Natural killer cell treated with Interleukin-12 subunit alpha and Interleukin-12 subunit beta and Interleukin-15 and Interleukin-18, amount 100 ng/mL, for 72 hours (primary cell): ENCODE data around the gene ZNF705A. TPM values are rescaled to one million over a fixed set of nuclear protein-coding genes. Genes with fewer than 3 reads are reported as not detected.
"Not testable (repeated sequence)": the region's sequence is repeated elsewhere in the genome, so short reads cannot be mapped to it uniquely, and the experiment has no call there.

Experiments used
- ATAC-seq, 2 donors: fragments of 150-1000 bp; cut with Tn5 transposase in 1 of 2; sonication (Bioruptor Pico), chemical (Tn5 transposase) in 1 of 2; 2 replicates each; pipeline ENCODE4 v1.10.0; 2021
- DNase-seq: peaks from one replicate; pipeline ENCODE4 v3.0.0; 2022; ENCODE audit warnings: low spot score
- H3K27ac Mint-ChIP-seq, 2 donors: 1 replicate in 1 of 2; 2 replicates in 1 of 2; pipeline ENCODE4 v1.8.0; 2022; ENCODE audit warnings: mixed read lengths in 2 of 2, mild to moderate bottlenecking in 1 of 2, moderate library complexity in 1 of 2
- H3K27me3 Mint-ChIP-seq, 2 donors: 1 replicate in 1 of 2; 2 replicates in 1 of 2; pipeline ENCODE4 v1.8.0; 2022; ENCODE audit warnings: mixed read lengths in 2 of 2
- H3K36me3 Mint-ChIP-seq: one replicate; pipeline ENCODE4 v1.8.0; 2022; ENCODE audit warnings: mixed read lengths
- H3K4me1 Mint-ChIP-seq, 2 donors: 1 replicate in 1 of 2; 2 replicates in 1 of 2; pipeline ENCODE4 v1.8.0; 2022; ENCODE audit warnings: low read depth in 2 of 2, mixed read lengths in 2 of 2, mild to moderate bottlenecking in 1 of 2
- H3K4me3 Mint-ChIP-seq: one replicate; pipeline ENCODE4 v1.8.0; 2022; ENCODE audit warnings: mixed read lengths
- H3K9me3 Mint-ChIP-seq: 2 replicates; pipeline ENCODE4 v1.8.0; 2022; ENCODE audit warnings: mixed read lengths
- total RNA-seq, 2 donors: library from RNA; stranded (reverse); gene quantifications; one replicate each; pipeline ENCODE4 v1.2.3, GENCODE V29; 2022

The ZNF705A gene
- total RNA-seq, 2 donors from 2014 or later, result not detected

DNA sequence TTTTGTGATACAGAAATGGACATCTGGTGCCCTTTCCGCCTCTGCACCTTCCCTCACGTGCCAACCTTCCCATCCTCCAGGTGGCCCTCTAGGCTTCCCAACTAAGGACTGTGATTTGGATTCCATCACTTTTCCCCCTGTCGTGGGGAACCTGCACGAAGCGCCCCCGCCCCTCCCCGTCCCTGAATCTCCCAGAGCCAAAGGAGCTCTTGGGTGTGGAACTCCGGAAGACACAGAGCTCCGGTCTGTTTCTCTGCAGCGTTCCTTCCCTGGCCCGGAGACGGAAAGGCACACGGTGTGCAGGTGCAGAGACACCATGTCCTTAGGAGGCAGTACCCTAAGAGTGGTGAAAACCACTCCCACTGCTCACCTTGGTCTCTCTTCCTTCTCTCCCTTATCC lies 66.8 kb downstream of the ZNF705A start:
- H3K4me3 Mint-ChIP-seq, H3K36me3 Mint-ChIP-seq, H3K27me3 Mint-ChIP-seq: not testable (repeated sequence)

GRCh38 chr12:8224782-8225181 lies 68.0 kb downstream of the ZNF705A start:
- H3K27me3 Mint-ChIP-seq, ATAC-seq: not testable (repeated sequence)

More for the DNA sequence above, 66.8 kb downstream of the ZNF705A start:
- H3K9me3 Mint-ChIP-seq, H3K4me1 Mint-ChIP-seq, H3K27ac Mint-ChIP-seq, DNase-seq, ATAC-seq: not testable (repeated sequence)

GRCh38 chr12:8226355-8226754 lies 69.5 kb downstream of the ZNF705A start:
- Mint-ChIP-seq H3K9me3 (no peaks in the 10 kb centered on the region), H3K36me3 (no peaks in the 10 kb centered on the region), H3K27ac (peak overlapping the region in 1 of 2 donors; percentile 60), H3K4me3 (no peak overlapping the region), H3K27me3 (peaks cover 0 to 5% of the 10 kb centered on the region in 2 donors), H3K4me1 (peaks cover 0 to 12% of the 10 kb centered on the region in 2 donors)
- DNase-seq, result no peak
- no peak for ATAC-seq

More at GRCh38 chr12:8224782-8225181, 68.0 kb downstream of the ZNF705A start:
- DNase-seq, H3K27ac Mint-ChIP-seq, H3K36me3 Mint-ChIP-seq, H3K4me3 Mint-ChIP-seq, H3K9me3 Mint-ChIP-seq, H3K4me1 Mint-ChIP-seq: not testable (repeated sequence)

GRCh38 chr12:8226992-8227731 lies 70.3 kb downstream of the ZNF705A start, which contains the start of gene FAM90A1:
Gene FAM90A1, minus strand, starts transcription at chr12:8227618. Its CDS starts 2,786 bp downstream, at chr12:8224832.
- ATAC-seq, H3K36me3 Mint-ChIP-seq, H3K9me3 Mint-ChIP-seq, DNase-seq, H3K4me3 Mint-ChIP-seq, H3K27me3 Mint-ChIP-seq: not testable (repeated sequence)
- peak within 1 kb of the TSS in 1 of 2 donors; percentile 60 for H3K27ac Mint-ChIP-seq
- peaks cover 0 to 16% of the 10 kb centered on the region in 2 donors for H3K4me1 Mint-ChIP-seq

DNA sequence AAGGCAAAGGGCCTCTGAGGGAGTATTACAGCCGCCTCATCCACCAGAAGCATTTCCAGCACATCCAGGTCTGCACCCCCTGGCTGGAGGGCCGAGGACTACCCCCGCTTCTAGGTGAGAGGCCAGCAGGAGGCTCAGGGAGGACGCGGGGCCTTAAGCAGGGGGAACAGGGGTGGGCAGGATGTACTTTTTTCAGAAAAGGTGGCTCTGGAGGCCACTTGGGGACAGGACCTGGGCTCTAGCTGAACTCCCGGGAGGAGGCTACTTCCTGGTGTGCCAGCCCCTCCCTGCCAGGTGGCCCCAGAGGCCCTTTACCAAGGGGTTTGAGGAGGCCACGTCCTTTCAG lies 70.9 kb downstream of the ZNF705A start:
- peak overlapping the region in 1 of 2 donors; percentile 60 for H3K27ac Mint-ChIP-seq
- H3K9me3 Mint-ChIP-seq, ATAC-seq, H3K36me3 Mint-ChIP-seq, H3K27me3 Mint-ChIP-seq, H3K4me3 Mint-ChIP-seq, DNase-seq: not testable (repeated sequence)
- peaks cover 0 to 16% of the 10 kb centered on the region in 2 donors for H3K4me1 Mint-ChIP-seq

- Mint-ChIP-seq H3K27ac (peak overlapping the region in 1 of 2 donors; percentile 60), H3K4me1 (peaks cover 0 to 16% of the 10 kb centered on the region in 2 donors)
- not testable (repeated sequence) for DNase-seq, ATAC-seq, H3K36me3 Mint-ChIP-seq, H3K9me3 Mint-ChIP-seq, H3K4me3 Mint-ChIP-seq, H3K27me3 Mint-ChIP-seq
Measured at GRCh38 chr12:8228607-8229006, 71.8 kb downstream of the ZNF705A start.

- not testable (repeated sequence) for H3K9me3 Mint-ChIP-seq, H3K36me3 Mint-ChIP-seq, H3K27me3 Mint-ChIP-seq, H3K4me3 Mint-ChIP-seq, DNase-seq, ATAC-seq, H3K27ac Mint-ChIP-seq
- H3K4me1 Mint-ChIP-seq, result peaks cover 0 to 16% of the 10 kb centered on the region in 2 donors
Measured at GRCh38 chr12:8229486-8229885, 72.7 kb downstream of the ZNF705A start.

Other genes with a start within 250 kb of the ZNF705A start
- 100 to 1,000 TPM; 250 to 356 TPM for gene SLC2A3, start 220.8 kb upstream of the ZNF705A start, total RNA-seq
- gene FOXJ2, start 124.3 kb upstream of the ZNF705A start, total RNA-seq, result 10 to 100 TPM; 16.2 to 17.2 TPM
- 1 to 10 TPM; 1.6 to 2.3 TPM for gene C3AR1, start 90.7 kb upstream of the ZNF705A start, total RNA-seq
- gene NECAP1, start 74.7 kb upstream of the ZNF705A start, total RNA-seq, result 10 to 100 TPM; 33.8 to 42.2 TPM
- gene CLEC4A, start 33.4 kb upstream of the ZNF705A start, total RNA-seq, result 1 to 10 TPM in 1 of 2 donors, not detected in 1; 3.7 TPM
- gene FAM90A1, start 70.6 kb downstream of the ZNF705A start, total RNA-seq, result under 1 TPM in 1 of 2 donors, not detected in 1; 0.36 TPM